CD14-positive monocyte (primary cell): ENCODE measurements around the gene HCRT. TPM values are rescaled to one million over a fixed set of nuclear protein-coding genes. Genes with fewer than 3 reads are reported as not detected.

Experiments
- DNase-seq, 3 donors: peaks; one replicate each; pipeline ENCODE4 v3.0.0-alpha.2; 2011 to 2022
- H2AFZ ChIP-seq: 2 replicates; pipeline ENCODE4 v1.6.0; 2012; ENCODE audit warnings: mild to moderate bottlenecking, low read depth, low read length, inconsistent platforms; ENCODE audit not compliant: insufficient read depth, poor library complexity, severe bottlenecking
- H3K27ac ChIP-seq, 2 donors: 1 replicate in 1 of 2; 2 replicates in 1 of 2; pipeline ENCODE4 v1.5.1; 2012 to 2013; ENCODE audit warnings: low read length in 2 of 2, control low read depth in 1 of 2, inconsistent platforms in 1 of 2, low read depth in 1 of 2, mild to moderate bottlenecking in 1 of 2
- H3K27me3 ChIP-seq, 2 donors: one replicate each; pipeline versions ENCODE4 v1.6.0 to v1.6.1; 2011 to 2013; ENCODE audit warnings: low read length in 2 of 2; ENCODE audit not compliant: control insufficient read depth in 2 of 2, insufficient read depth in 2 of 2
- H3K36me3 ChIP-seq, 2 donors: replicated peaks in 1 of 2; 1 replicate in 1 of 2; 2 replicates in 1 of 2; pipeline versions ENCODE4 v1.5.1 to v1.6.1; 2012 to 2013; ENCODE audit warnings: low read length in 2 of 2, control low read depth in 1 of 2, inconsistent platforms in 1 of 2, mild to moderate bottlenecking in 1 of 2; ENCODE audit not compliant: insufficient read depth in 2 of 2, control insufficient read depth in 1 of 2
- H3K4me1 ChIP-seq, 2 donors: 1 replicate in 1 of 2; 2 replicates in 1 of 2; pipeline versions ENCODE4 v1.5.1 to v1.6.1; 2012 to 2013; ENCODE audit warnings: low read length in 2 of 2, control low read depth in 1 of 2, inconsistent platforms in 1 of 2, mild to moderate bottlenecking in 1 of 2, moderate library complexity in 1 of 2; ENCODE audit not compliant: insufficient read depth in 2 of 2, control insufficient read depth in 1 of 2
- H3K4me2 ChIP-seq: replicated peaks from 2 replicates; pipeline ENCODE3; 2012; ENCODE audit warnings: low read length, moderate library complexity, mild to moderate bottlenecking; ENCODE audit not compliant: poor library complexity, severe bottlenecking; ENCODE audit errors: extremely low read depth
- H3K4me3 ChIP-seq, 3 experiments: fragments of 200-600 bp in 1 of 3; sonication (generic) in 1 of 3; replicated peaks in 1 of 3; 1 replicate in 2 of 3; 2 replicates in 1 of 3; pipeline ENCODE4 v1.5.1; 2011 to 2013; ENCODE audit warnings: low read length in 3 of 3, mild to moderate bottlenecking in 3 of 3, control low read depth in 2 of 3, low read depth in 2 of 3, inconsistent platforms in 1 of 3, moderate library complexity in 1 of 3
- H3K79me2 ChIP-seq: 2 replicates; pipeline ENCODE4 v1.6.0; 2012; ENCODE audit warnings: mild to moderate bottlenecking, control low read depth, inconsistent platforms, low read length, moderate library complexity; ENCODE audit not compliant: insufficient read depth
- H3K9ac ChIP-seq: 2 replicates; pipeline ENCODE4 v1.6.0; 2017; ENCODE audit warnings: low read length, mild to moderate bottlenecking; ENCODE audit not compliant: insufficient read depth, poor library complexity, severe bottlenecking
- H3K9me3 ChIP-seq, 2 donors: replicated peaks in 1 of 2; 1 replicate in 1 of 2; 2 replicates in 1 of 2; pipeline versions ENCODE4 v1.5.1 to v1.6.1; 2012 to 2013; ENCODE audit warnings: low read length in 2 of 2, control low read depth in 1 of 2; ENCODE audit not compliant: control insufficient read depth in 1 of 2, insufficient read depth in 1 of 2
- H4K20me1 ChIP-seq: 2 replicates; pipeline ENCODE4 v1.6.0; 2012; ENCODE audit warnings: mild to moderate bottlenecking, low read length, control low read depth, moderate library complexity; ENCODE audit not compliant: insufficient read depth
- H3K27ac Mint-ChIP-seq, 7 donors: one replicate each; pipeline ENCODE4 v1.8.0; 2020; ENCODE audit warnings: mild to moderate bottlenecking in 7 of 7, mixed read lengths in 7 of 7, moderate library complexity in 6 of 7, inconsistent platforms in 2 of 7
- H3K27me3 Mint-ChIP-seq, 3 donors: one replicate each; pipeline ENCODE4 v1.8.0; 2021 to 2022; ENCODE audit warnings: low read depth in 3 of 3, mild to moderate bottlenecking in 3 of 3, mixed read lengths in 3 of 3, moderate library complexity in 3 of 3, inconsistent platforms in 1 of 3
- H3K36me3 Mint-ChIP-seq, 2 donors: one replicate each; pipeline ENCODE4 v1.8.0; 2020; ENCODE audit warnings: mixed read lengths in 2 of 2, inconsistent platforms in 1 of 2, mild to moderate bottlenecking in 1 of 2
- H3K4me1 Mint-ChIP-seq: one replicate; pipeline ENCODE4 v1.8.0; 2020; ENCODE audit warnings: mild to moderate bottlenecking, mixed read lengths
- H3K4me3 Mint-ChIP-seq, 2 donors: one replicate each; pipeline ENCODE4 v1.8.0; 2020; ENCODE audit warnings: mild to moderate bottlenecking in 2 of 2, mixed read lengths in 2 of 2, moderate library complexity in 1 of 2
- H3K9me3 Mint-ChIP-seq, 7 donors: one replicate each; pipeline ENCODE4 v1.8.0; 2020 to 2022; ENCODE audit warnings: mixed read lengths in 7 of 7, mild to moderate bottlenecking in 6 of 7, moderate library complexity in 6 of 7, inconsistent platforms in 2 of 7
- whole genome bisulfite sequencing: methylation state at CpG from one replicate; pipeline ENCODE4 v1.1.5; 2013; ENCODE audit warnings: missing lambda C conversion rate; ENCODE audit not compliant: insufficient coverage; 5-methylcytosine and 5-hydroxymethylcytosine counted together
- intact Hi-C, 2 donors: fragments of 100-400 bp; cut with micrococcal nuclease; formaldehyde crosslinking; loops; one replicate each; pipeline versions ENCODE4 v1.15.0 to v1.15.1; 2023
- polyA plus RNA-seq, 3 donors: library from polyadenylated mRNA; depleted of rRNA in 1 of 3; unstranded in 2 of 3; stranded (reverse) in 1 of 3; fragments of 300-500 nt in 2 of 3; fragments of >200 nt in 1 of 3; fragmentation: Illumina TruSeq in 2 of 3; gene quantifications; 1 replicate in 2 of 3; 2 replicates in 1 of 3; pipeline ENCODE4 v1.2.3, GENCODE V29; 2012 to 2021
- TF ChIP-seq, protein P1 (sequence below): fragments of 200-600 bp; IDR thresholded peaks from one replicate; pipeline ENCODE4 v1.8.0; 2022; ENCODE audit warnings: antibody characterized with exemption, mild to moderate bottlenecking

Gene HCRT
- polyA plus RNA-seq, 3 donors = not detected

DNA sequence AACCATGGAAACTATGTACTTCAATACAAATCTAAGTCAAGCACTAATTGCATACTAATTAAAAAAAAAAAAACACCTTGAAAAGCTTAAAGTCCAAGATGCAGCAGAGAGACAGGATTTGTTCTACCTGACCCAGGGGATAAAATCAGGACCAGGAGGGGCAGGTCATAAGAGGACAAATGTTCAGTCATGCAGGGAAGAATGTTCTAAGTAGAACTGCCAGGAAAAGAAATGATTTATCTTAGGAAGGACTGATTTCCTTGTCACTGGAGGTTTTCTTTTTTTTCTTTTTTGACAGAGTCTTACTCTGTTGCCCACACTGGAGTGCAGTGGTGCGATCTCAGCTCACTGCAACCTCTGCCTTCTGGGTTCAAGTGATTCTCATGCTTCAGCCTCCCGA lies 18.1 kb upstream of the HCRT start:
- H3K27me3 ChIP-seq = no peaks in the 10 kb centered on the region
- peaks cover 29 to 32% of the 10 kb centered on the region in 2 donors for H3K4me1 ChIP-seq
- peaks cover 52 to 77% of the 10 kb centered on the region in 2 donors for H3K36me3 ChIP-seq
- H3K27ac Mint-ChIP-seq = no peak overlapping the region
- H3K36me3 Mint-ChIP-seq = peaks cover 59 to 82% of the 10 kb centered on the region in 2 donors
- no peak overlapping the region for H3K4me3 Mint-ChIP-seq
- DNase-seq = no peak
- H3K9ac ChIP-seq = no peak overlapping the region
- peaks cover 28% of the 10 kb centered on the region for H3K4me1 Mint-ChIP-seq
- TF ChIP-seq, protein P1, sequence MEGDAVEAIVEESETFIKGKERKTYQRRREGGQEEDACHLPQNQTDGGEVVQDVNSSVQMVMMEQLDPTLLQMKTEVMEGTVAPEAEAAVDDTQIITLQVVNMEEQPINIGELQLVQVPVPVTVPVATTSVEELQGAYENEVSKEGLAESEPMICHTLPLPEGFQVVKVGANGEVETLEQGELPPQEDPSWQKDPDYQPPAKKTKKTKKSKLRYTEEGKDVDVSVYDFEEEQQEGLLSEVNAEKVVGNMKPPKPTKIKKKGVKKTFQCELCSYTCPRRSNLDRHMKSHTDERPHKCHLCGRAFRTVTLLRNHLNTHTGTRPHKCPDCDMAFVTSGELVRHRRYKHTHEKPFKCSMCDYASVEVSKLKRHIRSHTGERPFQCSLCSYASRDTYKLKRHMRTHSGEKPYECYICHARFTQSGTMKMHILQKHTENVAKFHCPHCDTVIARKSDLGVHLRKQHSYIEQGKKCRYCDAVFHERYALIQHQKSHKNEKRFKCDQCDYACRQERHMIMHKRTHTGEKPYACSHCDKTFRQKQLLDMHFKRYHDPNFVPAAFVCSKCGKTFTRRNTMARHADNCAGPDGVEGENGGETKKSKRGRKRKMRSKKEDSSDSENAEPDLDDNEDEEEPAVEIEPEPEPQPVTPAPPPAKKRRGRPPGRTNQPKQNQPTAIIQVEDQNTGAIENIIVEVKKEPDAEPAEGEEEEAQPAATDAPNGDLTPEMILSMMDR = no peak
- no peaks in the 10 kb centered on the region for H4K20me1 ChIP-seq
- no peaks in the 10 kb centered on the region for H3K9me3 Mint-ChIP-seq
- H3K27ac ChIP-seq = no peak overlapping the region
- no peaks in the 10 kb centered on the region for H3K79me2 ChIP-seq
- H2AFZ ChIP-seq = no peak overlapping the region
- no peak overlapping the region for H3K4me3 ChIP-seq
- no peak overlapping the region for H3K4me2 ChIP-seq
- H3K27me3 Mint-ChIP-seq = peaks cover 0 to 4% (median 0%) of the 10 kb centered on the region in 3 donors
- H3K9me3 ChIP-seq = no peaks in the 10 kb centered on the region
- intact Hi-C loops = no loop called here
- WGBS = 100% methylated on average over 1 of the region's 2 CpGs

DNA sequence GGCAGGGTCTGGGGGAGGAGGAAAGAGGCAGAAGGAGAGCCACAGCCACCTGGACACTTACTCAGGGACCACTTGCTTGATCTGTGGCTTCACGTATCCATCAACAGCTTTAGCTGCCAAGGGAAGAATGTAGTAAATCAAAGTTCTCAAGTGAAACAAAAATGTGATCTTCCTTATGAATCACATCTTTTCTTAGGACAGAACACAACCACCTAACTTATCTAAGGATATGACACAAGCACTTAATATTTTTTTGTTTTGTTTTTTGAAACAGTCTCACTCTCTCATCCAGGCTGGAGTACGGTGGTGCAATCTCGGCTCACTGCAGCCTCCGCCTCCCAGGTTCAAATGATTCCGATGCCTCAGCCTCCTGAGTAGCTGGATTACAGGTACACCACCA lies 17.4 kb upstream of the HCRT start:
- no peak overlapping the region for H3K9ac ChIP-seq
- DNase-seq = no peak
- Mint-ChIP-seq H3K4me1 (peaks cover 28% of the 10 kb centered on the region), H3K9me3 (no peaks in the 10 kb centered on the region), H3K4me3 (no peak overlapping the region), H3K36me3 (peaks cover 59 to 77% of the 10 kb centered on the region in 2 donors), H3K27ac (peak overlapping the region in 3 of 7 donors; percentile 29 to 71 (median 65)), H3K27me3 (peaks cover 0 to 4% (median 0%) of the 10 kb centered on the region in 3 donors)
- no peaks in the 10 kb centered on the region for H3K79me2 ChIP-seq
- TF ChIP-seq, protein P1 = no peak
- no peak overlapping the region for H3K4me3 ChIP-seq
- intact Hi-C loops = no loop called here
- H2AFZ ChIP-seq = no peak overlapping the region
- no peaks in the 10 kb centered on the region for H3K9me3 ChIP-seq
- no peak overlapping the region for H3K4me2 ChIP-seq
- H3K4me1 ChIP-seq = peaks cover 30 to 37% of the 10 kb centered on the region in 2 donors
- H4K20me1 ChIP-seq = no peaks in the 10 kb centered on the region
- H3K36me3 ChIP-seq = peaks cover 52 to 72% of the 10 kb centered on the region in 2 donors
- no CpG with 5 or more reads among the region's 5 CpGs for WGBS
- no peak overlapping the region for H3K27ac ChIP-seq
- H3K27me3 ChIP-seq = no peaks in the 10 kb centered on the region
